ENCODE results near the gene SLC25A21. TPM values are rescaled to one million over a fixed set of nuclear protein-coding genes. Genes with fewer than 3 reads are reported as not detected.

Gene SLC25A21
- total RNA-seq, 1 donor from 2014 or later: 0.81 TPM

GRCh38 chr14:36726128-36726527, 446.3 kb downstream of the SLC25A21 start:
- TF ChIP-seq CTCF (conservative IDR thresholded peaks at IDR 0.05; ENCODE audit: low read depth, low read length): no peak
- no peak for DNase-seq (ENCODE audit: low read depth)
- no peak overlapping the region for H3K4me3 ChIP-seq (ENCODE audit: low read depth, low read length)

GRCh38 chr14:36724162-36724561, 448.2 kb downstream of the SLC25A21 start:
- no peak overlapping the region for H3K4me3 ChIP-seq (ENCODE audit: low read depth, low read length)
- no peak for DNase-seq (ENCODE audit: low read depth)
- TF ChIP-seq CTCF (conservative IDR thresholded peaks at IDR 0.05; ENCODE audit: low read depth, low read length): no peak

DNA sequence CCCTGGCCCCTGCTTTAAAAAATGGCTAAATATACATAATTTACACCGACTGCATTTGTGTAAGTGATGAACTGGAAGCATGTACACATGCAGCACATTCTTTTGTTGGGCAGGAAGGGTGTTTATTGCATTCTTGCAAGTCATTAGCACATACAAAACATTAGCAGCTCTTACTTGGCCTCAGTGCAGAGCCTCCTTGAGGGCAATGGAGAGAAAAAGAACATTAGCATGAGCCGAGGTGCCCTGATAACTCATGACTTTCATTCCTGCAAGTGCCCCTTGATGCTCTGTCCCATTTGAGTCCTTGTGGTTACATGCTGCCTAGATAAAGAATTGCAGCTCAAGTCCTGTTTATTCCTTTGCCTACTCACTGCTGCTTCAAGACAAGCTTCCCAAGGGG, 448.9 kb downstream of the SLC25A21 start:
- no peak for TF ChIP-seq CTCF (conservative IDR thresholded peaks at IDR 0.05; ENCODE audit: low read depth, low read length)
- DNase-seq (ENCODE audit: low read depth): no peak

GRCh38 chr14:36721877-36722276, 450.5 kb downstream of the SLC25A21 start:
- DNase-seq (ENCODE audit: low read depth): no peak
- TF ChIP-seq CTCF (conservative IDR thresholded peaks at IDR 0.05; ENCODE audit: low read depth, low read length): no peak
- H3K4me3 ChIP-seq (ENCODE audit: low read depth, low read length): no peak overlapping the region

More for the DNA sequence above, 448.9 kb downstream of the SLC25A21 start:
- H3K4me3 ChIP-seq (ENCODE audit: low read depth, low read length): no peak overlapping the region

- H3K4me3 ChIP-seq (ENCODE audit: low read depth, low read length): no peak overlapping the region
- DNase-seq (ENCODE audit: low read depth): no peak
- TF ChIP-seq CTCF (conservative IDR thresholded peaks at IDR 0.05; ENCODE audit: low read depth, low read length): no peak
Measured at GRCh38 chr14:36720657-36721056, 451.7 kb downstream of the SLC25A21 start.

DNA sequence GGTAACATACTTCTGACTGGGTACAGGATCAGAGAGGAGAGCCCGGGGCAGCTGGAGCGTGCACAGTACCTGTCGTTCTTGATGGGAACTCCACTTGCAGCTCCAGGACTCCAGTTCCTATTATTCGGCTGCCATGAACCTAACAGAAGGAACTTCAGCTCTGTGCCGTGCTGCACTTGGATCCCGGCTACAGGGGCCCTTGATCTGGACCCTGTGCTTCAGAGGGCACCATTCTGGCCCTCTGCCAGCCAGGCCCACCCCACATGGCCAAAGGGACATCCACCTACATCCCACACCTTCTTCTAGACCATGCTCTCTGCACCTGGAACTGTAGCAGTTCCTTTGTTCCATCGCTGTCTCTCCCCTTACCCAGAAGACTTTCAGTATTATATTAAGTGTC, 452.6 kb downstream of the SLC25A21 start:
- no peak overlapping the region for H3K4me3 ChIP-seq (ENCODE audit: low read depth, low read length)
- DNase-seq (ENCODE audit: low read depth): no peak
- no peak for TF ChIP-seq CTCF (conservative IDR thresholded peaks at IDR 0.05; ENCODE audit: low read depth, low read length)

DNA sequence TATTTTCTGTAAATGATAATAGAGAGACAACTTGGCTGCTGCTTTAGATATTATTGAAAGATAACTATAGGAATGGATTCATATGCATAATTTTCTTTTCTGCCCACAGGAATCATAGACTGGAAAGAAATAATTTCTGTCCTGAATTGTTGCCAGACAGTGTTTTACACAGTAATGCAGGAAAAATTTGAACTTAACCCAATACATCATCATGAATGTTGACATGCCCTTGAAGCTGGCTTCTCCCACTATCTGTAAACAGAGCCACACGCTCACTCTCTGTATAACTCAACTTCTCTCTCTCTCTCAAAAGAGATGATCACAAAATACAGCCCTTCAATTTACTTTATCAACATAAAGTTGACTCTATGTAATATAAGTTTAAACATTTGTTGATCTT, 454.2 kb downstream of the SLC25A21 start:
- no peak for TF ChIP-seq CTCF (conservative IDR thresholded peaks at IDR 0.05; ENCODE audit: low read depth, low read length)
- DNase-seq (ENCODE audit: low read depth): no peak
- H3K4me3 ChIP-seq (ENCODE audit: low read depth, low read length): no peak overlapping the region

Measured in epithelial cell of proximal tubule (primary cell).